HG02970 (cell line): ENCODE measurements around the gene FKBP4.

Source experiments
- ATAC-seq: cut with Tn5 transposase; IDR thresholded peaks from one replicate; pipeline ENCODE4 v1.9.1; 2021; ENCODE audit warnings: mild to moderate bottlenecking, moderate library complexity, moderate number of reproducible peaks; ENCODE audit not compliant: unreplicated experiment, low FRiP score

FKBP4 gene

GRCh38 chr12:2811801-2812200 lies 17.0 kb downstream of the FKBP4 start:
- no peak for ATAC-seq

GRCh38 chr12:2812290-2813213 lies 17.8 kb downstream of the FKBP4 start, which contains the start of gene ITFG2:
Gene ITFG2, plus strand, starts transcription at chr12:2812668. Its CDS starts 93 bp downstream, at chr12:2812761.
- peak; percentile 94 for ATAC-seq

- ATAC-seq = peak; percentile 2
These were observed 18.7 kb downstream of the FKBP4 start for GRCh38 chr12:2813214-2814185.

GRCh38 chr12:2819810-2820209 lies 25.0 kb downstream of the FKBP4 start:
- ATAC-seq = no peak

GRCh38 chr12:2820432-2820831 lies 25.7 kb downstream of the FKBP4 start:
- ATAC-seq = no peak

- no peak for ATAC-seq
These were observed 28.7 kb downstream of the FKBP4 start for GRCh38 chr12:2823483-2823882.

GRCh38 chr12:2824541-2824940 lies 29.8 kb downstream of the FKBP4 start:
- no peak for ATAC-seq

- no peak for ATAC-seq
These were observed 30.4 kb downstream of the FKBP4 start for GRCh38 chr12:2825132-2825531.

- ATAC-seq = no peak
These were observed 31.3 kb downstream of the FKBP4 start for GRCh38 chr12:2826036-2826435.

GRCh38 chr12:2826721-2827515 lies 32.1 kb downstream of the FKBP4 start:
- no peak for ATAC-seq

- ATAC-seq = no peak
These were observed 34.5 kb downstream of the FKBP4 start for GRCh38 chr12:2829275-2829674.

GRCh38 chr12:2832550-2833127 lies 37.9 kb downstream of the FKBP4 start:
- no peak for ATAC-seq

GRCh38 chr12:2833327-2833726 lies 38.6 kb downstream of the FKBP4 start:
- no peak for ATAC-seq

GRCh38 chr12:2833810-2834209 lies 39.0 kb downstream of the FKBP4 start:
- ATAC-seq = no peak

GRCh38 chr12:2834581-2835491 lies 40.1 kb downstream of the FKBP4 start, which contains the start of gene NRIP2:
Gene NRIP2, minus strand, starts transcription at chr12:2835035. Its CDS starts 52 bp downstream, at chr12:2834983.
- ATAC-seq = no peak

GRCh38 chr12:2835691-2836403 lies 41.1 kb downstream of the FKBP4 start:
- ATAC-seq = no peak

GRCh38 chr12:2836574-2836973 lies 41.8 kb downstream of the FKBP4 start:
- no peak for ATAC-seq

GRCh38 chr12:2841056-2841650 lies 46.4 kb downstream of the FKBP4 start:
- ATAC-seq = no peak
